Astrocyte of the spinal cord (primary cell): Measurements from ENCODE around the gene THRSP.

Experiments
- DNase-seq: peaks from one replicate; pipeline ENCODE4 v3.0.0; 2011; ENCODE audit warnings: low read depth, low spot score
- H3K4me3 ChIP-seq: 2 replicates; pipeline ENCODE4 v1.5.1; 2011; ENCODE audit warnings: low read depth, mild to moderate bottlenecking, low read length, moderate library complexity
- CTCF ChIP-seq: IDR thresholded peaks from 2 replicates; pipeline ENCODE4 v1.5.1; 2012; ENCODE audit warnings: low read depth, mild to moderate bottlenecking, low read length, inconsistent platforms
- in situ Hi-C: cut with HindIII; loops from 2 replicates; pipeline ENCODE4 v1.10.0; 2017; ENCODE audit warnings: low sequenced_read_pairs

Gene THRSP

GRCh38 chr11:78031629-78032028 lies 32.0 kb upstream of the THRSP start:
- DNase-seq: no peak
- in situ Hi-C loops: no loop called here
- TF ChIP-seq CTCF: no peak
- no peak overlapping the region for H3K4me3 ChIP-seq

- in situ Hi-C loops: no loop called here
- H3K4me3 ChIP-seq: no peak overlapping the region
- DNase-seq: no peak
- TF ChIP-seq CTCF: no peak
Observed at GRCh38 chr11:78032090-78032489, 31.6 kb upstream of the THRSP start.

- H3K4me3 ChIP-seq: no peak overlapping the region
- TF ChIP-seq CTCF: no peak
- in situ Hi-C loops: no loop called here
- DNase-seq: no peak
Observed at GRCh38 chr11:78033040-78033439, 30.6 kb upstream of the THRSP start.

- in situ Hi-C loops: no loop called here
- no peak for DNase-seq
- H3K4me3 ChIP-seq: no peak overlapping the region
- TF ChIP-seq CTCF: no peak
Observed at GRCh38 chr11:78034623-78035022, 29.0 kb upstream of the THRSP start.

- no peak for TF ChIP-seq CTCF
- in situ Hi-C loops: no loop called here
- DNase-seq: no peak
- H3K4me3 ChIP-seq: no peak overlapping the region
Observed at GRCh38 chr11:78036313-78036712, 27.3 kb upstream of the THRSP start.

- DNase-seq: no peak
- in situ Hi-C loops: no loop called here
- no peak overlapping the region for H3K4me3 ChIP-seq
- TF ChIP-seq CTCF: no peak
Observed at GRCh38 chr11:78037056-78037455, 26.6 kb upstream of the THRSP start.
